RKO (cell line): ENCODE data around the gene NDUFB3.

Experiments
- DNase-seq: peaks from one replicate; pipeline ENCODE4 v3.0.0-alpha.2; 2016; ENCODE audit warnings: low spot score

Gene NDUFB3

GRCh38 chr2:201093573-201093972, 21.8 kb downstream of the NDUFB3 start:
- no peak for DNase-seq

DNA sequence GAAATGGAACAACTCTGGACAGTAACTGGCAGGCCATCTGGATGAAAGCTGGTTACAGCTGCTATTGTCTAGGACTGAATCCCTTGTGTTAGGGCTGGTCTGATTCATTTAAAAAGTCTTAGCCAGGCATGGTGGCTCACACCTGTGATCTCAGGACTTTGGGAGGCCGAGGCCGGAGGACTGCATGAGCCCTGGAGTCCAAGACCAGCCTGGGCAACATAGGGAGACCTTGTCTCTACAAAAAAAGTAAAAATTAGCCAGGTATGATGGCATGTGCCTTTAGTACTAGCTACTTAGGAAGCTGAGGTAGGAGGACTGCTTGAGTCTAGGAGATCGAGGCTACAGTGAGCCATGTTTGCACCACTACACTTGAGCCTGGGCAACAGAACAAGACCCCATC, 28.7 kb downstream of the NDUFB3 start:
- no peak for DNase-seq

DNA sequence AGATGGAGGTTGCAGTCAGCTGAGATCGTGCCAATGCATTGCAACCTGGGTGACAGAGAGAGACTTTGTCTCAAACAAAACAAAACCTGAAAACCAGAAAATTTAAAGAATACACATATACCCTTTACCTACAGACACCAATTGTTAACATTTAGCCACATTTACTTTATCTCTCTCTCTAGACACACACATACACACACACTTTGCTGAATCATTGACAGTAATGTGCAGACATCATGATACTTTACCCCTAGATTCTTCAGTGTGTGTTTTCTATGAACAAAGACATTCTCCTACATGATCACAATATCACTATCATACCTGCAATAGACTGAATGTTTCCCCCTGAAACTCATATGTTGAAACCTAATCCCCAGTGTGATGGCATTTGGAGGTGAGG, 34.0 kb downstream of the NDUFB3 start:
- DNase-seq, result no peak

GRCh38 chr2:201107624-201108023, 35.8 kb downstream of the NDUFB3 start:
- no peak for DNase-seq

GRCh38 chr2:201108341-201108740, 36.5 kb downstream of the NDUFB3 start:
- DNase-seq, result no peak

DNA sequence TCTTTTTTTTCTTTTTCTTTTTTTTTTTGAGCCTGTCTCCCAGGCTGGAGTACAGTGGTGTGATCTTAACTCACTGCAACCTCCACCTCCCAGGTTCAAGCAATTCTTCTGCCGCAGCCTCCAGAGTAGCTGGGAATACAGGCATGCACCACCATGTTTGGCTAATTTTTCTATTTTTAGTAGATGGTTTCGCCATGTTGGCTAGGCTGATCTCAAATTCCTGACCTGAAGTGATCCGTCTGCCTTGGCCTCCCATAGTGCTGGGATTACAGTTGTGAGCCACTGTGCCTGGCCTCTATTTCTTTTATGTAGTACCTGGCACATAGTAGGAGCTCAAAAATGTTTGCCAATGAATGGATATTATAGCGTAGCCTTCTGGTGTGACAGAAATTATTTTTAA, 37.4 kb downstream of the NDUFB3 start:
- DNase-seq, result no peak

- no peak for DNase-seq
These were observed 38.8 kb downstream of the NDUFB3 start for GRCh38 chr2:201110615-201111014.

DNA sequence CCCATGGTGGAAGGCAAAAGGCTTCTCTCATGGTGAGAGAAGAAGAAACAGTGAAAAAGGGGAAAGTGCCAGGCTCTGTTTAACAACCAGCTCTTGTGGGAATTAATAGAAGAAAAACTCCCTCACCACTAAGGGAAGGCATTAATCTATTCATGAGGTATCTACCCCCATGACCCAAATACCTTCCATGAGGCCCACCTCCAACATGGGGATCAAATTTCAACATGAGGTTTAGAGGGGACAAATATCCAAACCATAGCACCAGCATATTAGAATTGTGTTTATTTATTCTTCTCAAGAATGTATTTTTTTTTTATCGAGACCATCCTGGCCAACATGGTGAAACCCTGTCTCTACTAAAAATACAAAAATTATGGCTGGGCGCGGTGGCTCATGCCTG, 39.3 kb downstream of the NDUFB3 start:
- no peak for DNase-seq

DNA sequence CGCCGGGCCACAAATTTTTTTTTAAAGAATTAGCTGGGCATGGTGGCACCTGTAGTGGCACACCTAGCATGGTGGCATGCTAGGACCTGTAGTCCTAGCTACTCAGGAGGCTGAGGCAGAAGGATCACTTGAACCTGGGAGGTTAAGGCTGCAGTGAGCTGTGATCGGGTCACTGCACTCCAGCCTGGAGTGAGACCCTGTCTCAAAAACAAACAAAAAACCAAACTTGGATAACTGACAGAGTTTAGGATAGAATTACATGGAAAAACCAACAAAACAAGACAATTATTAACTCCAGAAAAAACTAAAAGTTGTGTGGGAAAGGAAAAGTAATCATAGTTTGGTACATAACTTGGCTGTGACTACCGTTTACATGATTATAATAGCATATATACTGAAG, 42.5 kb downstream of the NDUFB3 start:
- DNase-seq, result no peak

- no peak for DNase-seq
These were observed 43.0 kb downstream of the NDUFB3 start for GRCh38 chr2:201114846-201115245.

DNA sequence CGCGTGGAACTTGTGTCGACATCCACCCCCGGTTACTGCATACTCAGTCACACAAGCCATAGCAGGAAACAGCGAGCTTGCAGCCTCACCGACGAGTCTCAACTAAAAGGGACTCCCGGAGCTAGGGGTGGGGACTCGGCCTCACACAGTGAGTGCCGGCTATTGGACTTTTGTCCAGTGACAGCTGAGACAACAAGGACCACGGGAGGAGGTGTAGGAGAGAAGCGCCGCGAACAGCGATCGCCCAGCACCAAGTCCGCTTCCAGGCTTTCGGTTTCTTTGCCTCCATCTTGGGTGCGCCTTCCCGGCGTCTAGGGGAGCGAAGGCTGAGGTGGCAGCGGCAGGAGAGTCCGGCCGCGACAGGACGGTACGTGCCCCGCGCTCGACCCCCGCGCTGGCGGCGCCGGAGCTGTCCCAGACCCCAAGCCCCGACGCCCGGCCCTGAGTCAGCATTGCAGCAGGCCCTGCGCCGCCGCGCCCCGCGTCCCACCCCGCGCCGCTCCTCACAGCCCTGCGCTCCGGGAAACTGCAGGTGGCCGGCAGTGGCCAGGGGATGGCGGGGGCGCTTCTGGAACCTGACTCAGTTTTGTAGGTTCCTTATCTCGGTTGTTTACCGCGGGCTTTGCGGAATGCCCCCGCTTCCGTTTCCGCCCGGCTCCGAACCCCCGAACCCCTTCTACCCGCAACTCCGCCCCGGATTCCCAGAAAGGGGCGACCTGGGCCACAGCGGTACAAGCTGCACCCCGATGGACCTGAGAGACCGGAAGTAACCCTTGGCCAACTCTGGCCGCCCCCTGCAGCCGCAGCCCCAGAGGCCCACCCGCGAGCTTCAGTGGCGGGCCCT, 44.5 kb downstream of the NDUFB3 start, which contains the start of gene CFLAR:
TSS of gene CFLAR (plus strand) at position 50 of the 844 bp plus-strand sequence. CDS start 13,702 bp downstream, outside the sequence.
- peak; percentile 90 for DNase-seq

DNA sequence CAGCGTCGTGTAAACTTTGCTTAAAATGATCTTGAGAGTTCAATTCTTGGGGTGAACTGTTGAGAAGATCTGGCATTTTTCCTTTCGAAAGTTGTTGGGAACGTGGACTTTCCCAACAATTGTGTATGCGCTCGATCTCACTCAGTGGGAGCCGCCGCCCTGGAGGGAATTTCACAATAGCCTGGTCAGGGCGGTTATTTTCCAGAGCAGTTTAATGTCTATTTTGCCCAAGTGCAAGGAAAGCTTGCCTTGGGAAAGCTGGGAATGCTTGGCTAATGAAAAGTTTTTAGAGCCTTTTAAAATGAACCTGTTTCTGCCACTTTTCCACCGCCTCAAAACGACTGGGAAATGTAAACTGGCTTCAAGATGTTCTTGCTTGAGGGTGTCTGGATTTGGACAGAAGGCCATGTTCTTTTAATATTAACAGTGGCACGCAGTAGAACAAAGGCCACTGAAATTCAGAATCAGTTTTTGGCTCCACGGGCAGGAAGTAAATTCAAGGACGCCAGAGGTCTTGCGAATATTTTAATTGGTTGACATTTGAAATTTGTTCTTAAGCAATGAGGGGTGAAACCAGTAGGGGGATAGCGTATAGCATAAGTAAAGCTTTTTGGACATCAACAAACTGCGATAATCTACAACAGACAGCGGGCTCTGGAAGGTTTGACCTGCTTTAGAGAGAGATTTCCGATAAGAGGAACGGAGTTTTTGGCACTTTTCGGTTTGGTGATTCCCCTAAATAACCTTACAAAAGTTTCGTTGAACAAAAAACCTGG, 45.3 kb downstream of the NDUFB3 start:
- peak; percentile 90 for DNase-seq

DNA sequence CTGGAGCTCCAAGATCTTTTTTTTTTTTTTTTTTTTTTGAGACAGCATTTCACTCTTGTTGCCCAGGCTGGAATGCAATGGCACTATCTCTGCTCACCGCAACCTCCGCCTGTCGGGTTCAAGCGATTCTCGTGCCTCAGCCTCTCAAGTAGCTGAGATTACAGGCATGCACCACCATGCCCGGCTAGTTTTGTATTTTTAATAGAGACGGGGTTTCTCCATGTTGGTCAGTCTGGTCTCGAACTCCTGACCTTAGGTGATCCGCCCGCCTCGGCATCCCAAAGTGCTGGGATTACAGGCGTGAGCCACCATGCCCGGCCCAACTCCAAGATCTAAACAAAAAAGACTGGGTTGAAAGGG, 45.9 kb downstream of the NDUFB3 start:
- peak; percentile 54 for DNase-seq

GRCh38 chr2:201118121-201118960, 46.5 kb downstream of the NDUFB3 start:
- DNase-seq, result peak; percentile 87

- peak; percentile 62 for DNase-seq
These were observed 47.4 kb downstream of the NDUFB3 start for GRCh38 chr2:201118961-201119854.

DNA sequence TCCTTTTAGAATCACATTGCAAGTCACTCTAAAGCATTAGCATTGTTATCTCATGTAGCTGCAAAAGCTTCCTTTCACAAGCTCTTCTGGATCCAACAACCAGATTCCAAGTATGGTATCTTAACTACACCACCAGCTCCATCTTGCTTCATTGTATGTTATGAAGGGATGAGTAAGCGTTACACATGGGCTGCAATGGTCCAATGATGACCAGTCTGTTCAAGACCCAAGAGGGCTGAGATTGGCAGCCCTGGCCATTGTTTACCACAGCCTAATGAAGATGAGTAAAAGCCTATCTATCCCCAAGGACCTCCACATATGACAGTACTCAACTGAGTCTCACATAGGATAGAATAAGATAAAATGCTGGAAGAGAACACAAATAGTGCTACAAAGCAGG, 50.5 kb downstream of the NDUFB3 start:
- no peak for DNase-seq

GRCh38 chr2:201126308-201127151, 54.7 kb downstream of the NDUFB3 start:
- DNase-seq, result no peak

GRCh38 chr2:201127152-201127511, 55.3 kb downstream of the NDUFB3 start:
- DNase-seq, result no peak

- DNase-seq, result no peak
These were observed 55.8 kb downstream of the NDUFB3 start for GRCh38 chr2:201127570-201127969.

DNA sequence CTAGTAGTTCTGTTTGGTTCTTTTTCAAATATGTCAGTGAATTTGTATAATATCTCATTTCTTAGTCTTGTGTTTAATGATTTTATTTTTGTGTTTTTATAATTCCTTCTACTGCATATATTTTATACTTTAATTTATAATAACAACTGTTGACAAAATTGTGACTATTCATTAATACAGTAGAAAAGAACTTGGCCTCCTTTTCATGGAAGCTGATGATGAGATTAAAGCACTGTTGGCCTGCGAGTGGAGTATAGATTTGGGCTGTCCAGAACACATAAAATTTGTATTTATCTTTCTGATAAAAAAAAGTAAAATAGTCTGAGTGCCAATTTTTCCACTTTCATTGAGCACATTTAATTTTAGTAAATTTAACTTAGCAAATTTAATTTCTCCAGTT, 56.2 kb downstream of the NDUFB3 start:
- no peak for DNase-seq
